H1 (cell line): ENCODE measurements around the gene GREB1L. TPM values are rescaled to one million over a fixed set of nuclear protein-coding genes. Genes with fewer than 3 reads are reported as not detected.

ENCODE experiments used
- CTCF ChIA-PET: fragments of 300-600 bp; sonication (Branson Sonifier 250); formaldehyde crosslinking; loops from one replicate; lab custom pipeline; 2021; ENCODE audit not compliant: partially characterized antibody; lab: Charles Lee
- POLR2A ChIA-PET: fragments of 300-600 bp; sonication (Branson Sonifier 250); formaldehyde crosslinking; loops from one replicate; lab custom pipeline; 2021; ENCODE audit warnings: inconsistent platforms; ENCODE audit not compliant: partially characterized antibody; lab: Charles Lee
- DNase-seq, 2 experiments: peaks; one replicate each; pipeline versions ENCODE4 v3.0.0 to v3.0.0-alpha.2; 2010 to 2022; ENCODE audit warnings: low spot score in 2 of 2, low read depth in 1 of 2, mixed read lengths in 1 of 2
- FAIRE-seq: peaks from 2 replicates; lab custom pipeline; 2011; peaks lifted over from hg19 to GRCh38; lab: Jason Lieb, UNC
- H2AFZ ChIP-seq: 2 replicates; pipeline ENCODE4 v1.8.1; 2012; ENCODE audit warnings: low read length, inconsistent platforms
- H2AK5ac ChIP-seq: 2 replicates; pipeline ENCODE4 v1.6.1; 2013; ENCODE audit warnings: low read depth, low read length
- H2BK120ac ChIP-seq: replicated peaks from 2 replicates; pipeline ENCODE3; 2013; ENCODE audit warnings: low read depth, low read length, inconsistent platforms
- H2BK12ac ChIP-seq: 2 replicates; pipeline ENCODE4 v1.6.1; 2013; ENCODE audit warnings: low read depth, low read length
- H2BK15ac ChIP-seq: 2 replicates; pipeline ENCODE4 v1.6.1; 2013; ENCODE audit warnings: low read length
- H2BK20ac ChIP-seq: 2 replicates; pipeline ENCODE4 v1.6.1; 2013; ENCODE audit warnings: low read length
- H2BK5ac ChIP-seq: 2 replicates; pipeline ENCODE4 v1.6.1; 2013; ENCODE audit warnings: low read depth, low read length
- H3K14ac ChIP-seq: 2 replicates; pipeline ENCODE4 v1.6.1; 2013; ENCODE audit warnings: inconsistent platforms; ENCODE audit not compliant: insufficient read length
- H3K18ac ChIP-seq: 2 replicates; pipeline ENCODE4 v1.6.1; 2013; ENCODE audit warnings: low read length; ENCODE audit errors: extremely low read depth
- H3K23ac ChIP-seq: 2 replicates; pipeline ENCODE4 v1.6.1; 2013; ENCODE audit warnings: inconsistent platforms; ENCODE audit not compliant: insufficient read length
- H3K23me2 ChIP-seq: 2 replicates; pipeline ENCODE4 v1.6.1; 2013; ENCODE audit warnings: low read depth, low read length
- H3K27ac ChIP-seq: 2 replicates; pipeline ENCODE4 v1.6.1; 2011; ENCODE audit warnings: low read depth, low read length, inconsistent platforms
- H3K27me3 ChIP-seq, 4 experiments: replicated peaks in 1 of 4; 1 replicate in 1 of 4; 2 replicates in 3 of 4; pipeline versions ENCODE4 v1.6.1 to v1.8.1; 2011 to 2013; ENCODE audit warnings: low read length in 3 of 4, mild to moderate bottlenecking in 3 of 4, inconsistent platforms in 2 of 4, mixed read lengths in 2 of 4, moderate library complexity in 1 of 4; ENCODE audit not compliant: control insufficient read depth in 3 of 4, insufficient read depth in 3 of 4; ENCODE audit errors: extremely low read depth in 1 of 4
- H3K36me3 ChIP-seq, 4 experiments: 2 replicates each; pipeline versions ENCODE4 v1.6.1 to v1.8.1; 2011 to 2013; ENCODE audit warnings: mild to moderate bottlenecking in 4 of 4, low read length in 3 of 4, moderate library complexity in 2 of 4, control low read depth in 1 of 4, inconsistent platforms in 1 of 4; ENCODE audit not compliant: insufficient read depth in 4 of 4, control insufficient read depth in 2 of 4
- H3K4ac ChIP-seq: replicated peaks from 2 replicates; pipeline ENCODE3; 2013; ENCODE audit warnings: low read length, low read depth, mixed read lengths, inconsistent platforms; ENCODE audit not compliant: insufficient read length
- H3K4me1 ChIP-seq, 4 experiments: replicated peaks in 1 of 4; 1 replicate in 1 of 4; 2 replicates in 3 of 4; pipeline versions ENCODE4 v1.6.1 to v1.8.1; 2011 to 2013; ENCODE audit warnings: low read length in 3 of 4, inconsistent platforms in 2 of 4, mixed read lengths in 1 of 4; ENCODE audit not compliant: insufficient read depth in 4 of 4, control insufficient read depth in 3 of 4
- H3K4me2 ChIP-seq, 2 experiments: 2 replicates each; pipeline versions ENCODE4 v1.6.1 to v1.8.1; 2011 to 2013; ENCODE audit warnings: low read depth in 2 of 2, low read length in 2 of 2, control low read depth in 1 of 2, inconsistent platforms in 1 of 2, mild to moderate bottlenecking in 1 of 2; ENCODE audit not compliant: insufficient read depth in 1 of 2
- H3K4me3 ChIP-seq, 4 experiments: fragments of 200-600, 300-600 bp in 1 of 4; sonication (generic), shearing (Covaris generic), sonication (Bioruptor Twin) in 1 of 4; 2 replicates each; pipeline versions ENCODE4 v1.5.1 to v1.8.1; 2011 to 2016; ENCODE audit warnings: low read length in 4 of 4, low read depth in 3 of 4, control low read depth in 2 of 4, inconsistent platforms in 2 of 4, mild to moderate bottlenecking in 2 of 4, mixed read lengths in 1 of 4, moderate library complexity in 1 of 4; ENCODE audit not compliant: insufficient read depth in 2 of 4; ENCODE audit errors: extremely low read depth in 1 of 4
- H3K56ac ChIP-seq: replicated peaks from 2 replicates; pipeline ENCODE3; 2013; ENCODE audit warnings: low read depth, mild to moderate bottlenecking, mixed read lengths, low read length, inconsistent platforms; ENCODE audit not compliant: insufficient read length
- H3K79me1 ChIP-seq: 2 replicates; pipeline ENCODE4 v1.6.1; 2013; ENCODE audit warnings: low read depth, low read length, control low read depth
- H3K79me2 ChIP-seq, 2 experiments: 2 replicates each; pipeline versions ENCODE4 v1.6.1 to v1.8.1; 2012 to 2013; ENCODE audit warnings: low read length in 2 of 2, mild to moderate bottlenecking in 2 of 2, inconsistent platforms in 1 of 2; ENCODE audit not compliant: insufficient read depth in 2 of 2, control insufficient read depth in 1 of 2
- H3K9ac ChIP-seq, 4 experiments: replicated peaks in 1 of 4; 1 replicate in 1 of 4; 2 replicates in 3 of 4; pipeline versions ENCODE4 v1.6.1 to v1.8.1; 2011 to 2013; ENCODE audit warnings: low read depth in 3 of 4, low read length in 3 of 4, control low read depth in 2 of 4, mild to moderate bottlenecking in 2 of 4, moderate library complexity in 2 of 4, inconsistent platforms in 1 of 4; ENCODE audit errors: extremely low read depth in 1 of 4
- H3K9me3 ChIP-seq, 2 experiments: 2 replicates each; pipeline versions ENCODE4 v1.6.1 to v1.8.1; 2012 to 2013; ENCODE audit warnings: mild to moderate bottlenecking in 2 of 2, moderate library complexity in 2 of 2, control low read depth in 1 of 2, inconsistent platforms in 1 of 2, low read depth in 1 of 2, low read length in 1 of 2, mixed read lengths in 1 of 2; ENCODE audit not compliant: insufficient read depth in 2 of 2
- H4K20me1 ChIP-seq, 2 experiments: replicated peaks in 1 of 2; 2 replicates each; pipeline versions ENCODE3 to v1.8.1; 2011 to 2013; ENCODE audit warnings: inconsistent platforms in 2 of 2, low read length in 2 of 2, mild to moderate bottlenecking in 1 of 2; ENCODE audit not compliant: insufficient read depth in 2 of 2, control insufficient read depth in 1 of 2
- H4K5ac ChIP-seq: 2 replicates; pipeline ENCODE4 v1.6.1; 2013; ENCODE audit warnings: low read length, low read depth, mixed read lengths, inconsistent platforms; ENCODE audit not compliant: insufficient read length
- H4K8ac ChIP-seq: 2 replicates; pipeline ENCODE4 v1.8.0; 2013; ENCODE audit warnings: mild to moderate bottlenecking, moderate library complexity, low read length, inconsistent platforms; ENCODE audit not compliant: insufficient read depth; ENCODE audit errors: extremely low read depth
- H4K91ac ChIP-seq: replicated peaks from 2 replicates; pipeline ENCODE3; 2013; ENCODE audit warnings: low read length, mixed read lengths, inconsistent platforms; ENCODE audit not compliant: insufficient read length
- CHD2 ChIP-seq: IDR thresholded peaks from 2 replicates; pipeline ENCODE4 v1.6.1; 2012; ENCODE audit warnings: low read length, improper control_type of control experiment
- FOSL1 ChIP-seq: IDR thresholded peaks from 2 replicates; pipeline ENCODE4 v1.6.1; 2011; ENCODE audit warnings: mild to moderate bottlenecking, low read depth, low read length, moderate library complexity; ENCODE audit not compliant: insufficient read depth
- HDAC2 ChIP-seq, 2 experiments: fragments of 300-600 bp in 1 of 2; sonication (generic) in 1 of 2; IDR thresholded peaks; 2 replicates each; pipeline ENCODE4 v1.6.1; 2011 to 2012; ENCODE audit warnings: low read depth in 2 of 2, low read length in 2 of 2, mild to moderate bottlenecking in 2 of 2, moderate library complexity in 2 of 2, borderline replicate concordance in 1 of 2, inconsistent platforms in 1 of 2
- JUND ChIP-seq: IDR thresholded peaks from 2 replicates; pipeline ENCODE4 v1.6.1; 2011; ENCODE audit warnings: mild to moderate bottlenecking, improper control_type of control experiment, low read length
- KDM1A ChIP-seq: fragments of 200-600, 300-600 bp; sonication (generic); IDR thresholded peaks from 2 replicates; pipeline ENCODE4 v1.7.1; 2016; ENCODE audit warnings: mild to moderate bottlenecking, low read length, borderline replicate concordance
- MAFK ChIP-seq: IDR thresholded peaks from 2 replicates; pipeline ENCODE4 v1.6.1; 2012; ENCODE audit warnings: low read depth, mild to moderate bottlenecking, improper control_type of control experiment, low read length
- RBBP5 ChIP-seq: IDR thresholded peaks from 2 replicates; pipeline ENCODE4 v1.7.1; 2012; ENCODE audit warnings: low read depth, mild to moderate bottlenecking, inconsistent platforms, low read length, moderate library complexity, borderline replicate concordance
- RNF2 ChIP-seq: fragments of 200-900, 300-1000 bp; sonication (generic); IDR thresholded peaks from 2 replicates; pipeline ENCODE4 v1.7.1; 2016; ENCODE audit warnings: borderline replicate concordance, low read depth, mild to moderate bottlenecking, antibody characterized with exemption, low read length; ENCODE audit not compliant: poor library complexity, severe bottlenecking; ENCODE audit errors: missing control alignments
- SP4 ChIP-seq: IDR thresholded peaks from 2 replicates; pipeline ENCODE4 v1.6.1; 2012; ENCODE audit warnings: low read length, inconsistent platforms
- SUZ12 ChIP-seq: fragments of 200-600 bp; sonication (generic); IDR thresholded peaks from 2 replicates; pipeline ENCODE4 v1.6.1; 2012; ENCODE audit warnings: mild to moderate bottlenecking, inconsistent platforms, low read length, moderate library complexity, mixed read lengths
- TBP ChIP-seq: IDR thresholded peaks from 2 replicates; pipeline ENCODE4 v1.6.1; 2011; ENCODE audit warnings: low read depth, low read length, improper control_type of control experiment
- WGBS, 2 experiments: shearing (Covaris generic) in 1 of 2; methylation state at CpG; one replicate each; pipeline versions ENCODE4 v1.1.6 to v1.1.7; 2013 to 2015; ENCODE audit warnings: low lambda C conversion rate in 2 of 2, mixed read lengths in 2 of 2, inconsistent platforms in 1 of 2, low coverage in 1 of 2, missing lambda C conversion rate in 1 of 2; ENCODE audit not compliant: insufficient replicate concordance in 2 of 2, insufficient coverage in 1 of 2, insufficient read length in 1 of 2; ENCODE audit errors: extremely low coverage in 1 of 2, missing lambda C conversion rate in 1 of 2; 5-methylcytosine and 5-hydroxymethylcytosine counted together
- polyA plus RNA-seq, 7 experiments: library from polyadenylated mRNA; depleted of rRNA in 3 of 7; stranded (reverse) in 5 of 7; unstranded in 2 of 7; fragments of >200 nt in 5 of 7; fragments of 200-250 nt in 2 of 7; gene quantifications; 1 replicate in 5 of 7; 2 replicates in 1 of 7; 4 replicates in 1 of 7; pipeline versions ENCODE4 v1.2.1 to v1.2.3, GENCODE V29; 2011 to 2013; ENCODE audit warnings: missing spikeins in 2 of 7, mixed read lengths in 2 of 7
- total RNA-seq: library from RNA; stranded (reverse); fragmentation: NEBNext Ultra II Directional; extraction: Animal tissue kit (Norgen Biotek cat#: 25700); gene quantifications from 2 replicates; pipeline ENCODE4 v1.2.1, GENCODE V29; 2021

Gene GREB1L
- total and polyA plus RNA-seq, 2 of the 8 experiments (the other 6 are each of a cell fraction or from before 2014, with no cell fraction given), result 0.34 to 1.6 TPM

DNA sequence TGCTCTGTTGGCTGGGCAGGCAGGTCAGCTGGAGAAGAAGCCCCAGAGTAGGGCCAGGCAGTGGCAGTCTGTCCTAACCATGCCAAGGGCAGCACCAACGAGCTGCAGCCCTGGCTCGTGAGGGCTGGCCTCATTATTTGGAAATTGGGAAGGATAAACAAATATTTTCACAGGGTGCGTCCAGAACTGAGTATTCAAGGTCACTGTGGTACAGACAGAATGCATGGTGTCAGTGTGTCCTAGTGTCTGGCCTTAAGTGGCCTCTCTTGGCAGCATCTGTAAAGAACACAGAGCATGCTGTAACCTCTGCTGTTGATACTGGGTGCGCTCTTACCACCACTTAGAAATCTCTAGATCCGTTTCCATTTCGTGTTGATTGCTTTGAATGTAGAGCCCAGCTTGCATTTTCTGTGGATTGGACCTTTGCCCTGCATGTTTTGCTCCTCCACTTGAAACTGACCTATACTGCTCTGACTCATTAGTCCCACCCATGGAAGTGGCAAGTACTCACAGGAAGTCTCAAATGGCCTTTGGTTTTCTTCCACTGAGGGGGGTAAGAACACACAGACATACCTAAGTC lies 88.2 kb downstream of the GREB1L start:
- no peak overlapping the region for H2BK120ac ChIP-seq
- H2BK15ac ChIP-seq, result no peak overlapping the region
- H2BK12ac ChIP-seq, result no peak overlapping the region
- H2AFZ ChIP-seq, result no peak overlapping the region
- 86% methylated on average over 6 of the region's 6 CpGs; no CpG with 5 or more reads in 1 of the 2 experiments for WGBS, 2 experiments
- H3K14ac ChIP-seq, result no peak overlapping the region
- no peak overlapping the region; the same call in 1 of the 2 replicates for H4K8ac ChIP-seq
- no peak overlapping the region for H4K5ac ChIP-seq
- no peak overlapping the region for H3K27ac ChIP-seq
- no peak overlapping the region for H3K18ac ChIP-seq
- H3K27me3 ChIP-seq, result no peaks in the 10 kb centered on the region; a peak in 1 of 7 replicates
- H4K20me1 ChIP-seq, result no peaks in the 10 kb centered on the region
- FAIRE-seq, result no peak
- H2BK5ac ChIP-seq, result no peak overlapping the region
- no peaks in the 10 kb centered on the region for H3K9me3 ChIP-seq
- H3K23ac ChIP-seq, result no peak overlapping the region
- H2AK5ac ChIP-seq, result no peak overlapping the region
- ChIA-PET CTCF (no interaction called here), POLR2A (no interaction called here)
- no peaks in the 10 kb centered on the region for H3K79me2 ChIP-seq
- H3K4me1 ChIP-seq, result peaks cover 0 to 14% (median 4%) of the 10 kb centered on the region in 4 experiments; a peak in 4 of 7 replicates
- no peak overlapping the region for H3K4ac ChIP-seq
- H3K56ac ChIP-seq, result no peak overlapping the region
- no peak for DNase-seq
- no peak overlapping the region for H4K91ac ChIP-seq
- H3K4me3 ChIP-seq, result no peak overlapping the region
- TF ChIP-seq KDM1A (no peak), CHD2 (no peak), MAFK (no peak), FOSL1 (no peak), SP4 (no peak), RBBP5 (no peak), RNF2 (no peak), JUND (no peak), HDAC2 (IDR thresholded peaks at IDR 0.05; ENCODE audit: borderline replicate concordance in 1 of 2, low read depth in 2 of 2, low read length in 2 of 2) (no peak), TBP (no peak), SUZ12 (no peak)
- no peaks in the 10 kb centered on the region for H3K79me1 ChIP-seq
- H2BK20ac ChIP-seq, result no peak overlapping the region
- H3K4me2 ChIP-seq, result no peak overlapping the region
- no peak overlapping the region for H3K9ac ChIP-seq
- H3K36me3 ChIP-seq, result no peaks in the 10 kb centered on the region
- no peaks in the 10 kb centered on the region for H3K23me2 ChIP-seq
